Coronary artery (tissue), 2 donors: ENCODE data around the gene HIPK3.
A peak's percentile ranks its signal among the peaks of the same experiment; 100 is the strongest.
"Not testable (repeated sequence)": the region's sequence is repeated elsewhere in the genome, so short reads cannot be mapped to it uniquely, and the experiment has no call there.

ENCODE experiments used
- DNase-seq: peaks from one replicate; pipeline ENCODE4 v3.0.0-alpha.2; 2017; ENCODE audit warnings: low spot score
- H3K27ac ChIP-seq, 2 donors: fragments of 200-600 bp; sonication (generic); one replicate each; pipeline ENCODE4 v1.5.1; 2016 to 2019
- H3K4me3 ChIP-seq: fragments of 200-600 bp; sonication (generic); 2 replicates; pipeline ENCODE4 v1.5.1; 2016; ENCODE audit warnings: mild to moderate bottlenecking, moderate library complexity
- CTCF ChIP-seq: fragments of 200-600 bp; sonication (generic); IDR thresholded peaks from one replicate; pipeline ENCODE4 v1.5.1; 2019; ENCODE audit warnings: antibody characterized with exemption

Gene HIPK3

GRCh38 chr11:33291004-33291777 is 34.0 kb downstream of the HIPK3 start:
- TF ChIP-seq CTCF = no peak
- H3K27ac ChIP-seq = peak overlapping the region; percentile 35 to 61

GRCh38 chr11:33292311-33292710 is 35.1 kb downstream of the HIPK3 start:
- Histone ChIP-seq H3K4me3 (no peak overlapping the region), H3K27ac (peak overlapping the region in 1 of 2 donors; percentile 25)
- TF ChIP-seq CTCF = no peak
- DNase-seq = no peak

More at GRCh38 chr11:33291004-33291777, 34.0 kb downstream of the HIPK3 start:
- DNase-seq = no peak
- H3K4me3 ChIP-seq = peak overlapping the region; percentile 49

GRCh38 chr11:33294224-33294623 is 37.0 kb downstream of the HIPK3 start:
- no peak for DNase-seq
- TF ChIP-seq CTCF = no peak
- H3K27ac ChIP-seq = no peak overlapping the region
- no peak overlapping the region for H3K4me3 ChIP-seq

GRCh38 chr11:33294797-33295196 is 37.6 kb downstream of the HIPK3 start:
- Histone ChIP-seq H3K4me3 (no peak overlapping the region), H3K27ac (no peak overlapping the region)
- no peak for DNase-seq
- no peak for TF ChIP-seq CTCF

GRCh38 chr11:33296695-33297094 is 39.5 kb downstream of the HIPK3 start:
- H3K4me3 ChIP-seq = no peak overlapping the region
- no peak for DNase-seq
- H3K27ac ChIP-seq = no peak overlapping the region
- no peak for TF ChIP-seq CTCF

- no peak overlapping the region for H3K4me3 ChIP-seq
- TF ChIP-seq CTCF = no peak
- DNase-seq = no peak
- H3K27ac ChIP-seq = no peak overlapping the region
Observed at GRCh38 chr11:33303541-33303940, 46.4 kb downstream of the HIPK3 start.

- not testable (repeated sequence) for H3K4me3 ChIP-seq, H3K27ac ChIP-seq, DNase-seq
Observed at GRCh38 chr11:33306821-33307220, 49.6 kb downstream of the HIPK3 start.
